Panc1 (cell line): ENCODE results near the gene FAM184B.

Experiments
- POLR2AphosphoS5 ChIP-seq: IDR thresholded peaks from 2 replicates; pipeline ENCODE4 v1.6.1; 2012; ENCODE audit warnings: mild to moderate bottlenecking, low read depth, low read length, moderate library complexity
- TCF7L2 ChIP-seq: IDR thresholded peaks from 2 replicates; pipeline ENCODE4 v1.6.1; 2011; ENCODE audit warnings: mild to moderate bottlenecking, low read depth, low read length, inconsistent platforms

DNA sequence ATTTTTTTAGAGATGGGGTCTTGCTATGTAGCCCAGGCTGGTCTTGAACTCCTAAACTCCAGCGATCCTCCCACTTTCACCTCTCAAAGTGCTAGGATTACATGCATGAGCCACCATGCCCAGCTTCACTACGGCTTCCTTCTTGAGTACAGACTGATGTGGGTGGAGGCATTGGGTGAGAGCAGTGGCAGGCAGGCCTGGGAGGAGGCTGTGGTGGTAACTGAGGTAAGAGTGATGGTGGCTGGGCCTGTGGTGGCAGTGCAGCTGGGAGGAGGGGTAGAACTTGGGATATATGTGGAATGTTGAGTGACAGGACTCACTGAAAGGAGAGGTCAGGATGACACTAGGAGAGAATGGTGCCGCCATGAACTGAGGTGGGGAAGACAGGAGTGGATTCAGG lies 86.1 kb downstream of the FAM184B start:
- TF ChIP-seq TCF7L2 (no peak), POLR2AphosphoS5 (no peak)
